ENCODE data around the gene UGT2B17. TPM values are rescaled to one million over a fixed set of nuclear protein-coding genes. Genes with fewer than 3 reads are reported as not detected.

Gene UGT2B17
- total and polyA plus RNA-seq, 2 donors (not counting 3 experiments of a cell fraction or from before 2014, with no cell fraction given) = not detected

- H4K20me1 ChIP-seq (replicated peaks; ENCODE audit: control insufficient read depth, extremely low read depth, insufficient read depth, low read length) = no peaks in the 10 kb centered on the region
- CTCF ChIA-PET = no interaction called here
- TF ChIP-seq JUN (IDR thresholded peaks at IDR 0.05; ENCODE audit: borderline replicate concordance, insufficient read depth, insufficient read length, low read depth) (no peak), MAX (IDR thresholded peaks at IDR 0.05; ENCODE audit: insufficient read depth, insufficient read length) (no peak), POLR2A (IDR thresholded peaks at IDR 0.05; ENCODE audit: low read depth, low read length) (no peak), EZH2 (IDR thresholded peaks at IDR 0.05; ENCODE audit: borderline replicate concordance, low read depth, low read length, severe bottlenecking) (no peak), CTCF (IDR thresholded peaks at IDR 0.05; ENCODE audit: extremely low read depth in 1 of 2, insufficient read depth in 1 of 2, low read depth in 1 of 2, low read length in 2 of 2) (no peak), GATA2 (IDR thresholded peaks at IDR 0.05; ENCODE audit: insufficient read depth, insufficient read length, low read depth, low read length) (no peak), MYC (IDR thresholded peaks at IDR 0.05; ENCODE audit: low read depth, low read length) (no peak)
- H3K4me1 ChIP-seq (ENCODE audit: control insufficient read depth, extremely low read depth, insufficient read depth, low read length) = no peaks in the 10 kb centered on the region
- DNase-seq (ENCODE audit: low read depth, low spot score) (no peak), FAIRE-seq (no peak)
- no peak overlapping the region for H3K4me2 ChIP-seq (ENCODE audit: insufficient read depth, low read length)
- H3K79me2 ChIP-seq (ENCODE audit: control insufficient read depth, insufficient read depth, low read length) = no peaks in the 10 kb centered on the region
- no peak overlapping the region for H3K9ac ChIP-seq (replicated peaks; ENCODE audit: extremely low read depth, insufficient read depth, low read length)
- H3K9me3 ChIP-seq (replicated peaks; ENCODE audit: control insufficient read depth, insufficient read depth, low read length) = no peaks in the 10 kb centered on the region
- intact Hi-C loops (cut with micrococcal nuclease) = no loop called here
- H3K9me1 ChIP-seq (replicated peaks; ENCODE audit: control insufficient read depth, extremely low read depth, insufficient read depth, low read length) = no peaks in the 10 kb centered on the region
- BruUV-seq (replicated peaks) = no TSS peak
- H2AFZ ChIP-seq (ENCODE audit: low read depth, low read length) = no peak overlapping the region
- POLR2A ChIA-PET = no interaction called here
- no peaks in the 10 kb centered on the region for H3K36me3 ChIP-seq (ENCODE audit: control insufficient read depth in 2 of 2, extremely low read depth in 1 of 2, insufficient read depth in 2 of 2, low read length in 2 of 2)
- no peak overlapping the region for H3K27ac ChIP-seq (ENCODE audit: insufficient read depth, low read depth, low read length)
- no peak overlapping the region for H3K4me3 ChIP-seq (replicated peaks in 1 of 3; ENCODE audit: insufficient read depth in 1 of 3, low read depth in 1 of 3, low read length in 3 of 3)
- dilution Hi-C loops (cut with MboI; ENCODE audit: extremely low pct_ligation_motif_present, low sequenced_read_pairs) = no loop called here
- no peaks in the 10 kb centered on the region for H3K27me3 ChIP-seq (ENCODE audit: control insufficient read depth in 2 of 2, insufficient read depth in 2 of 2, low read length in 2 of 2)
Measured at GRCh38 chr4:68570122-68570507, 6.0 kb downstream of the UGT2B17 start.

Measured in endothelial cell of umbilical vein (primary cell).